NT2/D1 (cell line): ENCODE results near the gene ROR1.

Experiments
- SUZ12 ChIP-seq: IDR thresholded peaks from 2 replicates; pipeline ENCODE4 v1.6.1; 2011; ENCODE audit not compliant: insufficient read length, insufficient read depth; ENCODE audit errors: extremely low read depth
- YY1 ChIP-seq: IDR thresholded peaks from 2 replicates; pipeline ENCODE4 v1.6.1; 2011; ENCODE audit not compliant: insufficient read length, insufficient read depth
- ZNF274 ChIP-seq: IDR thresholded peaks from 2 replicates; pipeline ENCODE4 v1.6.1; 2011; ENCODE audit warnings: mild to moderate bottlenecking, low read depth, low read length

- TF ChIP-seq SUZ12 (no peak), ZNF274 (no peak), YY1 (no peak)
Measured at GRCh38 chr1:63818567-63819325, 44.9 kb downstream of the ROR1 start.
